WERI-Rb-1 (cell line): ENCODE results near the gene HHAT.

Source experiments
- DNase-seq: peaks from one replicate; pipeline ENCODE4 v3.0.0-alpha.2; 2020
- H3K27ac ChIP-seq: fragments of 250-450 bp; sonication (Bioruptor Pico); 2 replicates; pipeline ENCODE4 v1.5.1; 2020; ENCODE audit warnings: mild to moderate bottlenecking, moderate library complexity
- H3K27me3 ChIP-seq: fragments of 250-450 bp; sonication (Bioruptor Pico); 2 replicates; pipeline ENCODE4 v1.5.1; 2021; ENCODE audit warnings: mild to moderate bottlenecking, low read depth, moderate library complexity; ENCODE audit not compliant: insufficient read depth, severe bottlenecking
- H3K36me3 ChIP-seq: fragments of 250-450 bp; sonication (Bioruptor Pico); 2 replicates; pipeline ENCODE4 v1.5.1; 2020; ENCODE audit warnings: mild to moderate bottlenecking, moderate library complexity
- H3K4me3 ChIP-seq: 2 replicates; pipeline ENCODE4 v1.5.1; 2011; ENCODE audit warnings: low read depth, mild to moderate bottlenecking, control low read depth, low read length
- H3K9me3 ChIP-seq: fragments of 250-450 bp; sonication (Bioruptor Pico); 2 replicates; pipeline ENCODE4 v1.5.1; 2021; ENCODE audit warnings: mild to moderate bottlenecking, moderate library complexity; ENCODE audit not compliant: severe bottlenecking
- CTCF ChIP-seq: IDR thresholded peaks from 2 replicates; pipeline ENCODE4 v1.5.1; 2011; ENCODE audit warnings: low read depth, mild to moderate bottlenecking, control low read depth, inconsistent platforms, low read length

Gene HHAT

GRCh38 chr1:210499956-210500355, 171.3 kb downstream of the HHAT start:
- Histone ChIP-seq H3K36me3 (no peaks in the 10 kb centered on the region), H3K9me3 (no peaks in the 10 kb centered on the region), H3K27me3 (no peaks in the 10 kb centered on the region), H3K4me3 (no peak overlapping the region), H3K27ac (no peak overlapping the region)
- no peak for DNase-seq
- no peak for TF ChIP-seq CTCF

DNA sequence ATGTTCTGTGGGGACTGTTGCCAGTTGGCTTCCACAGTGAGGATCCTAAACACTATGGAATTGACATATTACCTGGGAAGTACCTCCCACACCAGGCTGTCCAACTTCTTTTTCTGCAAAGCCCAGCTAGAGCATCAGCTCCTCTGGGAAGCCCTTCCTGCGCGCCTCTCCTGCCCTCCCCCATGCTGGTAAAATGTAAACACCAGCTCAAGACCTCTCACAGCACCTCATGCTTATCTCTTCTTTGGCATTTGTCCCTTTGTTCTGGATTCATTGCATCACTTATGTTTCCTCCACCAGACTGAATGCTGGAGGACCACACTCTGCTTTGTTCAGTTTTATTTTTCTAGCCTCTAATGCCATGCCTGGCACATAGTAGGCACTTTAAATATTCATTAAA, 172.1 kb downstream of the HHAT start:
- H3K36me3 ChIP-seq = no peaks in the 10 kb centered on the region
- H3K9me3 ChIP-seq = no peaks in the 10 kb centered on the region
- no peak for TF ChIP-seq CTCF
- DNase-seq = no peak
- H3K4me3 ChIP-seq = no peak overlapping the region
- no peak overlapping the region for H3K27ac ChIP-seq
- no peaks in the 10 kb centered on the region for H3K27me3 ChIP-seq

DNA sequence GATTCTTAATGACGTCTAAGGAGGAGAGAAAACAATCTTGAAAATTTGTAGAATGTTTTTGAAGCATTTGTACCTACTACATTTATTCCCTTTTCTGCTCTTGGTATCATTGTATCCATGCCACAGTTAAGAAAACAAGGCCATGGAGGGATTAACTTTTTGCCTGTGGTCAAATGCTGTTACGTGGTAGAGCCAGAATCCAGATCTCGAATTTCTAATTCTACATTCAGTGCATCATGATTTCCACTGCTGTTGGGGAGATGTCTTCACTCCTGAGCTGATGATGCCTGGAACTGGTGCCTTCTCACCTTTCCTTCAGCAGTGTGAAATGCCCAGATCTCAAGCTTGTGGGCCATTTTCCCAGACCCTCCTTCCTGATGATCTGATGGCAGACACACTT, 175.6 kb downstream of the HHAT start:
- no peak for TF ChIP-seq CTCF
- Histone ChIP-seq H3K4me3 (no peak overlapping the region), H3K27me3 (no peaks in the 10 kb centered on the region), H3K36me3 (no peaks in the 10 kb centered on the region), H3K9me3 (no peaks in the 10 kb centered on the region), H3K27ac (no peak overlapping the region)
- DNase-seq = no peak

GRCh38 chr1:210505601-210506496, 177.1 kb downstream of the HHAT start:
- Histone ChIP-seq H3K36me3 (no peaks in the 10 kb centered on the region), H3K4me3 (no peak overlapping the region), H3K9me3 (no peaks in the 10 kb centered on the region), H3K27me3 (no peaks in the 10 kb centered on the region), H3K27ac (no peak overlapping the region)
- no peak for DNase-seq
- TF ChIP-seq CTCF = no peak

DNA sequence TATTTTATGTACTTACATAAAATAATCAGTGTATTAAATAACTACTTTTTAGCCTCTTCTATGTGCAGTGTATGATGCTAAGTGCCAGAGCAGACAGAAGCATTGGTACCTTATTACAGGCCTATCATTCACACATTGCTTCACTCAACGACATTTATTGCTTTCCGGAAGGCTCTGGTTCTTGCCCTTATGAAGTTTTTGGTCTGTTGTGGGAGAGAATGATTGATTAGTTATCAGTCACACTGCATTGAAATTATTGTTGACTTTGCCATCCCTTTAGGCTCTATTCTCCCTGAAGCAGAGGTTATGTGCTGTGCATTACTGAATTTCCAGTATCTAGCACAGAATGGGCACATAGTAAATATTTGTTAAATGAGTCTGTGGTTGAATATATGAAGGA, 178.0 kb downstream of the HHAT start:
- H3K9me3 ChIP-seq = no peaks in the 10 kb centered on the region
- no peak for DNase-seq
- H3K27ac ChIP-seq = no peak overlapping the region
- no peak overlapping the region for H3K4me3 ChIP-seq
- H3K36me3 ChIP-seq = no peaks in the 10 kb centered on the region
- TF ChIP-seq CTCF = no peak
- no peaks in the 10 kb centered on the region for H3K27me3 ChIP-seq

- TF ChIP-seq CTCF = no peak
- Histone ChIP-seq H3K36me3 (no peaks in the 10 kb centered on the region), H3K27ac (peak overlapping the region; percentile 11; the same call in 1 of the 2 replicates), H3K27me3 (no peaks in the 10 kb centered on the region), H3K4me3 (no peak overlapping the region), H3K9me3 (no peaks in the 10 kb centered on the region)
- DNase-seq = peak; percentile 70
Observed at GRCh38 chr1:210516092-210516656, 187.5 kb downstream of the HHAT start.
